ENCODE measurements around the gene SELENOS. TPM values are rescaled to one million over a fixed set of nuclear protein-coding genes. Genes with fewer than 3 reads are reported as not detected.

SELENOS gene
- total RNA-seq, 2 donors from 2014 or later, result 66.9 to 100 TPM

DNA sequence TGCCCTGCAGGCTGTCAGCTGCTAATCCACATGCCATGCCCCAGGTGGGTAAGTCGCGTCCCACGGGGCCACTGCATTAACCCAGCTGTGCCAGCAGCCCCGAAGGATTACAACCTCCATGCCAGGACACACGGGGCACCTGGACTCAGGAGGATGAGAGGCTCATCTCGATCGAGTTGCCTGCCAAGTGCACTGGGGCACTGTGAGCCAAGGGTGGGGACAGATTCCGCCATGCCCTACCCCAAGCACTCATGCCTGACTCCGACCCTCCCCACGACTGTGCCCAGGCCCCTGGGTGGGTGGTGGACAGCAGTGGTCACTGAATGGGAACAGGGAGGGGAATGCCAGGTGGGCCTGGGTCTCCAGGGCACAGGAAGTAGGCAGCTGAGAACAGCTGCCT is 38.5 kb upstream of the SELENOS start:
- H3K4me1 ChIP-seq (replicated peaks), result no peaks in the 10 kb centered on the region
- H3K27me3 ChIP-seq (replicated peaks; ENCODE audit: insufficient read depth), result no peaks in the 10 kb centered on the region
- TF ChIP-seq CTCF (IDR thresholded peaks at IDR 0.05) (no peak), POLR2AphosphoS5 (IDR thresholded peaks at IDR 0.05) (no peak)
- no peak overlapping the region for H3K27ac ChIP-seq
- intact Hi-C loops (cut with DNase I), result no loop called here
- H3K4me3 ChIP-seq, result no peak overlapping the region
- no peaks in the 10 kb centered on the region for H3K9me3 ChIP-seq
- no peaks in the 10 kb centered on the region for H3K36me3 ChIP-seq
- 80% methylated on average over 10 of the region's 10 CpGs for WGBS
- no peak for DNase-seq (ENCODE audit: low spot score)

DNA sequence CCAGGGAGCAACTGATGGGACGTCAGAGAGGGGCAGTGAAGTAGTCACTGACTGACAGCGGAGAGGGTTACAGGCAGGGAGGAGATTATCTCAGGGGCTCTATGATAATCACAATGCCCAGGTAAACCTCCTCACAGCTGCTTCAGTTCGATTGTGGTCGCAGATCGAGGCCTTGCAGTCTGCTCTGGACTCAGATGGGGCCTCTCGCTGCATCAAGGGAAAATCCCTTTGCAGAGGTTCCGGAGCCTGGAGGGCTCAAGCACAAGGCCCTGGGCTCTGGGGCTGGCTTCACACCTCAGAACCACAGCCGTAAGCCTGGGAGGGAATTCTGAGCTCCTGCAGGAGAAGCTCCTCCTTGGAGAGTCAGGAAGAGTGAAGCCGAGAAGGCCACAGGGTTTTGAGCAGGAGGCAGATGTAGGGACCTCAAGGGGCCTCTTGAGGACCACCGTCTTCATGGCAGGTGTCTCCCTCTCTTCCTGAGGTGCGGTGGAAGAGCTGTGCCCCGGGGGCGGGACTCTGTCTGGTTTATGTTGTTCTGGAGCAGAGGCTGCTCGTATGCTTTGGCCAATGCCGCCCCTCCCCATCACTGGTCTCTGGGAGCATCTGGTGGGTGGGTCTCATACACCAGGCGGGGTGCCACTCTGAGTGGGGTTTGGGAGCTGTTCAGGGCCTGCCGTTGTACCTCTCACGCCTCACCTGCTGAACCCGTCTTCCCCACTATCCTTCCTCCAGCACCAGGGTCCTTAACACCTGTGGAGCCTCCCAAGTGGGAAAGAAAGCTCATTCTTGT is 37.2 kb upstream of the SELENOS start:
- no peaks in the 10 kb centered on the region for H3K9me3 ChIP-seq
- no peak overlapping the region for H3K4me3 ChIP-seq
- no peaks in the 10 kb centered on the region for H3K36me3 ChIP-seq
- intact Hi-C loops (cut with DNase I), result no loop called here
- no peak for DNase-seq (ENCODE audit: low spot score)
- 87% methylated on average over 19 of the region's 19 CpGs for WGBS
- TF ChIP-seq POLR2A (IDR thresholded peaks at IDR 0.05) (no peak), POLR2AphosphoS5 (IDR thresholded peaks at IDR 0.05) (no peak), CTCF (IDR thresholded peaks at IDR 0.05) (no peak)
- H3K27ac ChIP-seq, result no peak overlapping the region
- H3K4me1 ChIP-seq (replicated peaks), result no peaks in the 10 kb centered on the region
- H3K27me3 ChIP-seq (replicated peaks; ENCODE audit: insufficient read depth), result no peaks in the 10 kb centered on the region

DNA sequence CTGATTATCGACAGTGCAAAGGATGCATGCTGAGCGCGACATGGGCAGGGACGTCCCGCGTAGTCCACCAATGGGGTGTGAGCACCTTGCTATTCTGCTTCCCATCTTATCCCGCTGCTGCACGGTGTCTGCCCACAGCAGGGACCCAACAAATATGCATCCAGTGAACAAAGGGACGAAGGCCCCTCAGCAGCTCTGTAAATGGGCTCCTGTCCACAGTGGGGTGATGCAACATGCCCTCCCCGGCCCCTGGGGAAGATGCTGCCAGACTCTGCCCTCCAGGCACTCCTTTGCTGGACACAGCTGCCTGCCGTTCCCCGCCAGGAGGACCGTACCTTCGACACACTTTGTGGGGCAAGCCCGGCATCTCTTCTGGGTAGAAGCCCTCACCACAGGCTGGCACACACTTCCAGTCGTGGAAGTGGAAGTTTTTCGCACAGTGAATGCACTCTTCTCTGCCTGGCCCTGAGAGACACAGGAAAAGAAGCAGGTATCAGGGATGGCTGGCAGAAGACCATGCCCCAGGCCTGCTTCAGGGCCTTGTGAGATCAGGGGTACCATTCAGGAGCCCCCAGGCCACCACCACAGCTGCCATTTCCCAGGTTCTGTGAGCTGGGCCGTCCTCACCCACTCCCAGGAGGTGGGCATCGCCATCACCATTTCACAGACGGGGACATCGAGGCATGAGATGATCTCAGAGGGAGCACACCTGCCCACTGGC is 35.9 kb upstream of the SELENOS start:
- H3K27me3 ChIP-seq (replicated peaks; ENCODE audit: insufficient read depth), result no peaks in the 10 kb centered on the region
- WGBS, result 92% methylated on average over 21 of the region's 21 CpGs
- DNase-seq (ENCODE audit: low spot score), result no peak
- H3K4me1 ChIP-seq (replicated peaks), result no peaks in the 10 kb centered on the region
- H3K4me3 ChIP-seq, result no peak overlapping the region
- intact Hi-C loops (cut with DNase I), result no loop called here
- TF ChIP-seq POLR2A (IDR thresholded peaks at IDR 0.05) (no peak), CTCF (IDR thresholded peaks at IDR 0.05) (no peak), POLR2AphosphoS5 (IDR thresholded peaks at IDR 0.05) (no peak)
- H3K9me3 ChIP-seq, result no peaks in the 10 kb centered on the region
- no peaks in the 10 kb centered on the region for H3K36me3 ChIP-seq
- no peak overlapping the region for H3K27ac ChIP-seq

- 98% methylated on average over 7 of the region's 7 CpGs for WGBS
- Histone ChIP-seq H3K27ac (no peak overlapping the region), H3K36me3 (no peaks in the 10 kb centered on the region), H3K4me3 (no peak overlapping the region), H3K27me3 (replicated peaks; ENCODE audit: insufficient read depth) (no peaks in the 10 kb centered on the region), H3K4me1 (replicated peaks) (no peaks in the 10 kb centered on the region), H3K9me3 (no peaks in the 10 kb centered on the region)
- intact Hi-C loops (cut with DNase I), result no loop called here
- TF ChIP-seq POLR2A (IDR thresholded peaks at IDR 0.05) (no peak), CTCF (IDR thresholded peaks at IDR 0.05) (no peak), POLR2AphosphoS5 (IDR thresholded peaks at IDR 0.05) (no peak)
- no peak for DNase-seq (ENCODE audit: low spot score)
These were observed 33.2 kb upstream of the SELENOS start for GRCh38 chr15:101310508-101310907.

GRCh38 chr15:101310161-101310480 is 32.8 kb upstream of the SELENOS start:
- WGBS, result 92% methylated on average over 7 of the region's 7 CpGs
- Histone ChIP-seq H3K4me3 (no peak overlapping the region), H3K9me3 (no peaks in the 10 kb centered on the region), H3K4me1 (replicated peaks) (no peaks in the 10 kb centered on the region), H3K36me3 (no peaks in the 10 kb centered on the region), H3K27me3 (replicated peaks; ENCODE audit: insufficient read depth) (no peaks in the 10 kb centered on the region), H3K27ac (no peak overlapping the region)
- no peak for TF ChIP-seq CTCF (IDR thresholded peaks at IDR 0.05)
- TF ChIP-seq POLR2AphosphoS5 (IDR thresholded peaks at IDR 0.05), result no peak
- TF ChIP-seq POLR2A (IDR thresholded peaks at IDR 0.05), result no peak
- intact Hi-C loops (cut with DNase I), result no loop called here
- no peak for DNase-seq (ENCODE audit: low spot score)
